Stimulated activated CD4-positive, alpha-beta T cell treated with anti-CD3 and anti-CD28 coated beads, Interleukin-12 subunit alpha, Interleukin-12 subunit beta, amount 100 ng/mL, for 24 hours (primary cell): ENCODE data around the gene USP3.
A peak's percentile ranks its signal among the peaks of the same experiment; 100 is the strongest.

Source experiments
- DNase-seq, 2 experiments: peaks; one replicate each; pipeline ENCODE4 v3.0.0-alpha.2; 2020; ENCODE audit warnings: low read depth in 2 of 2

The USP3 gene

GRCh38 chr15:63540449-63540848, 36.1 kb downstream of the USP3 start:
- DNase-seq, result no peak

- DNase-seq, result no peak
These were observed 40.0 kb downstream of the USP3 start for GRCh38 chr15:63544258-63545026.

GRCh38 chr15:63545520-63545919, 41.1 kb downstream of the USP3 start:
- no peak for DNase-seq

GRCh38 chr15:63551400-63551799, 47.0 kb downstream of the USP3 start:
- DNase-seq, result no peak

- no peak for DNase-seq
These were observed 49.0 kb downstream of the USP3 start for GRCh38 chr15:63553388-63553791.

- DNase-seq, result no peak
These were observed 50.0 kb downstream of the USP3 start for GRCh38 chr15:63554337-63554927.

- no peak for DNase-seq
These were observed 51.1 kb downstream of the USP3 start for GRCh38 chr15:63555507-63555906.

GRCh38 chr15:63556246-63556645, 51.9 kb downstream of the USP3 start:
- no peak for DNase-seq

- no peak for DNase-seq
These were observed 52.3 kb downstream of the USP3 start for GRCh38 chr15:63556736-63557135.

- DNase-seq, result no peak
These were observed 55.4 kb downstream of the USP3 start for GRCh38 chr15:63559753-63560152.

- DNase-seq, result peak; percentile 41 to 57
These were observed 56.5 kb downstream of the USP3 start for GRCh38 chr15:63560741-63561448.

- no peak for DNase-seq
These were observed 59.7 kb downstream of the USP3 start for GRCh38 chr15:63564093-63564492.

GRCh38 chr15:63565536-63566186, 61.3 kb downstream of the USP3 start:
- DNase-seq, result no peak

GRCh38 chr15:63572749-63573464, 68.5 kb downstream of the USP3 start:
- DNase-seq, result no peak

- no peak for DNase-seq
These were observed 69.1 kb downstream of the USP3 start for GRCh38 chr15:63573533-63573932.

GRCh38 chr15:63575312-63575711, 70.9 kb downstream of the USP3 start:
- DNase-seq, result no peak

- no peak for DNase-seq
These were observed 72.0 kb downstream of the USP3 start for GRCh38 chr15:63576441-63576840.

GRCh38 chr15:63582179-63582578, 77.8 kb downstream of the USP3 start:
- no peak for DNase-seq

GRCh38 chr15:63582718-63583426, 78.5 kb downstream of the USP3 start:
- DNase-seq, result no peak

- DNase-seq, result no peak
These were observed 82.4 kb downstream of the USP3 start for GRCh38 chr15:63586790-63587189.

- DNase-seq, result no peak
These were observed 83.1 kb downstream of the USP3 start for GRCh38 chr15:63587527-63587926.
